HG02973 (cell line): ENCODE data around the gene TBXAS1.
A peak's percentile ranks its signal among the peaks of the same experiment; 100 is the strongest.

ENCODE experiments used
- ATAC-seq: cut with Tn5 transposase; IDR thresholded peaks from one replicate; pipeline ENCODE4 v1.9.1; 2021; ENCODE audit warnings: moderate library complexity; ENCODE audit not compliant: unreplicated experiment

Gene TBXAS1

DNA sequence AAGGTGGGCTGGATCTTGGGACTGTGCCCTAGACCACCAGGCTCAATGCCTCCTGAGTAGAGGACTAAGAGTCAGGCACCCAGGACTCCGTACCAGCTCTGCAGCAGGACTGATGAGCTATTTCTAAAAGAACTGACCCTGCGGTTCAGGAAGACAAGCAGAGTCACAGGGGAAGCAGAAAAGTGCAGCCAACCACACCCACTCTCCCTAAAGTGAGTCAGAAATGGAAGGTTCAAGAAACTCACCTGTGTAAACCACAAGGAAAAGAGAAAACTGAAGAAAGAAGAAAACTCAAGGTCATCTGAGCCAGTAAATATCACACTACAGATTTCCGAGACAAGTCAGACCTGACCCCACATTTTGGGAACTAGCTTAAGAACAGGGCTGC is 231.2 kb downstream of the TBXAS1 start:
- no peak for ATAC-seq

DNA sequence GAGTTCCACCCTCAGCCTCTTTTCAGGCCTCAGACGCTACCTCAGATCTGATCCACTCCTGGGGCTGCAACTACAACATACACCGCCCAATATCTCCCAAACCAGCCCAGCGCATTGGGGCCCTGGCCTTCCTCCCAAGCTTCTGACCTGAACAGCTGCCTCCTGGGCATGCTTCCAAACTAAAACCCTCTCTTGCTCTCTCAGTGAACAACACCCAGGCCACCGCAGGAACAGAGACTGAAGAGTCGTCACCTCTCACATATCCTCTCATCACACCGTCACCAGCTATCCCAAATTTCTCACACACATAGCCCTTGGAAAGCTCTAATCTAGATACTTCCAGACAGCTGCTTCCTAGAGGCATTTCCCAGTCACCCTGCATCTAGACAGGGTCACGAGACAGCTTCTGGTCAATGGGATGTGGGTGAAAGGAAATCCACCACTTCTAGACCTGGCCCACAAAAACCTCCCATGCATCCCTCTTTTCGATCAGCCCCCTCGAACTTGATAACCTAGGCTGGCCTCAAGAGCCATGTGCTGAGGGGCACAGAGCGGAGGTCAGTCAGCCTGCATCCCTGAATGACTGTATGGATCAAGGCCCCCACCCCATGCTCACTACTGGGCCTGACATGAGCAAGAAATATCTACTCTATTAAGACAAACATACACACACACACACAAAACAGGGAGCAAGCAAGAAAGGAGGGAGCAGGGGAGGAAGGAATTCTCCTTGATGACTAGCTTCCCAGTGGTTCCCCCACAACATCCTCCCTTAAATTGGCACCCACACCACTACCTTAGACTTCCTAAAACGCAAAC is 231.9 kb downstream of the TBXAS1 start:
- no peak for ATAC-seq

DNA sequence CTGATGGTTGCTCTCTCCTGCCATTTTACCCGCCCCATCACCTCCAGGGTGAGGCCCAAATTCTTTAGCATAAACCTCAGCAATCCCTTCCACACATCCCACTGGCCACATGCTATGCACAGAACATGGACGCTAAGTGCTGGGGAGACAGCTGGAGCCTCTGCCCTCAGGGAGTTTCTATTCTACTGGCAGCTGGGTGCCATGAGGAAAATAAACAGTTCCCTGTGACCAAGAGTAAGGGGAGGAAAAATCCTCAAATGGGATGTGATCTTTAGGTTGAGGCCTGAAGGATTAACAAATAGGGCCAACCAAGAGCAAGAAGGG is 232.5 kb downstream of the TBXAS1 start:
- no peak for ATAC-seq

DNA sequence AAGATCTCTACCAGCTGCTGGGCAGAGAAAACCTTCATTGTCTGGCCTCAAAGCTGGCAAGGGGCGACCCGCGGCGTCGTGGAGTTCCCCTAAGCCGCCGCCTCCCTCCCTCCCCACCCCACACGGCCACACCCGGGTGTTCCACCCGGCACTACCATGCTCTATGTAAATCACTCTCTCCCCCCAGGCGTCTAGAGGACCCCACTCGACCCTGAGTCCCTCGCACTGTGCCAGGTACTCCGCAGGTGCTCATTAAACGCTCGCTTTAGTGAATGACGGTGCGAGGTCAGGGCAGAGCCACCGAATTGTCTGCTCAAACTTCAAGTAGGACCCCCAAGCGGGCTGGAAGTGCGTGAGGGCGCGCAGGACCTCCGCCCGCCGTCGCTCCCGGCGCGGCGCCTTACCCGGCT is 233.1 kb downstream of the TBXAS1 start:
- ATAC-seq = peak; percentile 29

DNA sequence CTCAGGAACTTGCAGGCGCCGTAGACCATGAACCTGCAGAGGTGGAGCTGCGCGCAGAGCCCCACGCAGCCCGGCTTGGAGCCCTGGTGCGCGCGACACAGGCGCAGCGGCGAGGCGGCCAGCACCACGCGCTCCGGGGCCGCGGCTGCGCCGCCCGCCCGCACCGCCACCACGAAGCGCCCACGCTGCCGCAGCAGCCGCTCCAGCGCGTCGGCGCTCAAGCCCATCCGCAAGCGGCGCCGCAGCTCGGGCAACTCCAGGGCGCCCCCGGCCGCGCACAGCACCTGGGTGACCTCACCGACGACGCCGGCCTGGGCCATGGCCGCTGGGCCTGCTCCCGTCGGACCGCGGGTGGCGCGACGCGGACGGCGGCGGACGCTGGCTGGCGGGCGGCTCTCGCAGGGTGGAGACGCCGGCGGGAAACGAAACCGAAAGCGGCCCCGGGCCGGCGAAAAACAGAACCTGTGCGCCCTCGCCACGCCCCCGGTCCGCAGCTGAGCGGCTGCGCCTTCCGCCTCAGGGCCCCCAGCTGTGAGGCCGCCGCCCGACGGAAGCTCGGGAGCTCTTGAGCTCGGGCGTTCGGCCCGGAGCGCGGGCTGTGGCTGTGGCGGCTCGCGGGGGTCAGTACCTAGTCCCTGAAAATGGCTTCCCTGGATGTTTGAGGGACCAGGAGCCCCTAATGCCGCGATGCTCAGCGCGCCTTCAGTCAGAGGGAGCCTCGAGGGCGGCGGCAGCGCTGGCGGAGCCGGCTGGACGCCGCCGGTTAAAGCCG is 233.7 kb downstream of the TBXAS1 start, which contains the start of gene PARP12:
TSS of gene PARP12 (minus strand) at position 424 of the 772 bp plus-strand sequence. CDS start at position 320, 104 bp downstream.
- peak; percentile 84 for ATAC-seq

DNA sequence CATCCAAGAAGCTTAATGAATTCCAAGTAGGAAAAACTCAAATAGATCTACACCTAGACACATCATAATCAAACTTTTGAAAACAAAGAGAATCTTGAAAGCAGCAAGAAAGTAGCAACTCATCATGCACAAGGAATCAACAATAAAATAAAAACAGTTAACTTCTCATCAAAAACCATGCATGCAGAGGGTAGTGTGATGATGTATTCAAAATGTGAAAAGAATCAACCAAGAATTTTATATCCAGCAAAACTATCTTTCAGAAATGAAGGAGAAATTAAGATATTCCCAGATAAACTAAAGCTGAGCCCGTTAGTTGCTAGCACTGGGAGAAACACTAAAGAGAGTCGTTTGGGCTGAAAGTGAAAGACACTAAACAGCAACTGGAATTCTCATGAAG is 238.0 kb downstream of the TBXAS1 start:
- no peak for ATAC-seq

DNA sequence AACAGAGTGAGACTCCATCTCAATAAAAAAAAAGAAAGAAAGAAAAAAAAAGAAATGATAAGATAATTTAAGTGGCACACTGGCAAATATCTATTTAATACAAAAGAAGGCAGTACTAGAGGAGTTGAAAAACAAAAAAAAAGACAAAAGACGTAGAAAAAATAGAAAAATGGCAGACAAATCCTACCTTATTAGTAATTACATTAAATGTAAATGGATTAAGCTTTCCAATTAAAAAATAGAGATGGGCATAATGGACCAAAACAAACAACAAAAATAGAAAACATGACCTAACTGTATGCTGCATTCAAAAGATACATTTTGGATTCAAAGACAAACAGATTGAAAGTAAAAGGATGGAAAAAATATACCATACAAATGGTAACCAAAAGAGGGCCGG is 239.0 kb downstream of the TBXAS1 start:
- no peak for ATAC-seq

DNA sequence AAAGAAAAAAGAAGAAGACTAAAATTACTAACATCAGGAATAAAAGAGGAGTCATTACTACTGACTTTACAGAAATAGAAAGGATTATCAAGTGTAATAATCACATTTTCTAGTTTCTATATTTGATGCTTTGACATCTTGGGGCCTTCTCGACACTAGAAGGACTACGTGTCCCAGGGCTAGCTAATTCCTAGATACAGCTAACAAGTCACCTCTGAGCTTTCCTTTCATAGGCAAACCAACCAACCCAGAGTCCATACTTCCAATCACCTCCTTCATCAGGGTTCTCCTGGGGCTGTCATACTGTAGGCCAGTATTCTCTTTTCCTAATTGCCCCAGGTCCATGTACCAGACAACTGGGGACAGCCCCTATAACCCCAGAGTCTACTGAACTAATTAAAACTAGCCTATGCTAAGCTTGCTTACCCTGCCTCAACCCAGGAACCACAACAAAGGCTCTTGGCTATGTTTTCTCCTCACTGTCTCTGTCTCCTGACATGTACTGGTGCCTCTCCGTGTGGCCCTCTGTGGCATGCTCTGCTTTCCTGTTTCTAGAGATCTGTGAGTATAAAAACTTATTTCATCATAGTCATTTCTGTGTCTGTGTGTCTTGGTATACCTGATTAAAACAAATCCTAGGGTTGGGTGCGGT is 240.4 kb downstream of the TBXAS1 start:
- ATAC-seq = no peak
